Stimulated activated CD4-positive, alpha-beta T cell treated with anti-CD3 and anti-CD28 coated beads, Interleukin-2, amount 100 ng/mL, for 48 hours (primary cell): ENCODE measurements around the gene TMEM63A.
"Not testable (repeated sequence)": the region's sequence is repeated elsewhere in the genome, so short reads cannot be mapped to it uniquely, and the experiment has no call there.

Experiments used
- DNase-seq, 2 donors: peaks; one replicate each; pipeline ENCODE4 v3.0.0-alpha.2; 2020

Gene TMEM63A

GRCh38 chr1:225816643-225817538 lies 65.3 kb downstream of the TMEM63A start:
- no peak for DNase-seq

GRCh38 chr1:225815526-225816178 lies 66.5 kb downstream of the TMEM63A start:
- DNase-seq, result no peak

GRCh38 chr1:225815090-225815489 lies 67.1 kb downstream of the TMEM63A start:
- not testable (repeated sequence) for DNase-seq

GRCh38 chr1:225814381-225814780 lies 67.8 kb downstream of the TMEM63A start:
- no peak for DNase-seq

- DNase-seq, result no peak
Measured at GRCh38 chr1:225813214-225813964, 68.8 kb downstream of the TMEM63A start.

GRCh38 chr1:225812488-225813213 lies 69.5 kb downstream of the TMEM63A start:
- DNase-seq, result no peak

- DNase-seq, result no peak
Measured at GRCh38 chr1:225811622-225812487, 70.3 kb downstream of the TMEM63A start.

GRCh38 chr1:225810579-225811538 lies 71.3 kb downstream of the TMEM63A start:
- not testable (repeated sequence) for DNase-seq

- DNase-seq, result peak; percentile 66 to 74
Measured at GRCh38 chr1:225809842-225810578, 72.2 kb downstream of the TMEM63A start, which contains the start of gene EPHX1. Gene EPHX1, plus strand, starts transcription at chr1:225810124. Its CDS starts 18,606 bp downstream, at chr1:225828730.

- DNase-seq, result no peak
Measured at GRCh38 chr1:225808136-225808535, 74.0 kb downstream of the TMEM63A start.

GRCh38 chr1:225806736-225807135 lies 75.4 kb downstream of the TMEM63A start:
- not testable (repeated sequence) for DNase-seq

- DNase-seq, result no peak
Measured at GRCh38 chr1:225806249-225806648, 75.9 kb downstream of the TMEM63A start.

- DNase-seq, result not testable (repeated sequence)
Measured at GRCh38 chr1:225801146-225801545, 81.0 kb downstream of the TMEM63A start.

GRCh38 chr1:225796097-225796496 lies 86.1 kb downstream of the TMEM63A start:
- not testable (repeated sequence) for DNase-seq
